Brain microvascular endothelial cell (primary cell): ENCODE results near the gene CLDN22.
A peak's percentile ranks its signal among the peaks of the same experiment; 100 is the strongest.

Source experiments
- DNase-seq: peaks from one replicate; pipeline ENCODE4 v3.0.0-alpha.2; 2020
- H3K27ac ChIP-seq: fragments of 250-450 bp; sonication (Bioruptor Pico); 2 replicates; pipeline ENCODE4 v1.5.1; 2020; ENCODE audit warnings: mild to moderate bottlenecking, moderate library complexity
- H3K27me3 ChIP-seq: fragments of 250-450 bp; sonication (Bioruptor Pico); replicated peaks from 2 replicates; pipeline ENCODE4 v1.5.1; 2020; ENCODE audit warnings: mild to moderate bottlenecking
- H3K36me3 ChIP-seq: fragments of 250-450 bp; sonication (Bioruptor Pico); replicated peaks from 2 replicates; pipeline ENCODE4 v1.5.1; 2020; ENCODE audit warnings: mild to moderate bottlenecking
- H3K4me3 ChIP-seq: 2 replicates; pipeline ENCODE4 v1.5.1; 2011; ENCODE audit warnings: low read depth, mild to moderate bottlenecking, control low read depth, low read length, moderate library complexity
- in situ Hi-C: cut with HindIII; loops from 2 replicates; pipeline ENCODE4 v1.10.0; 2017; ENCODE audit warnings: low sequenced_read_pairs, low pct_ligation_motif_present
- TF ChIP-seq, protein P1 (sequence below): IDR thresholded peaks from 2 replicates; pipeline ENCODE4 v1.5.1; 2011; ENCODE audit warnings: low read depth, mild to moderate bottlenecking, moderate library complexity, low read length, control low read depth, inconsistent platforms; ENCODE audit errors: missing control alignments

CLDN22 gene

GRCh38 chr4:183362036-183362435, 42.0 kb upstream of the CLDN22 start:
- H3K4me3 ChIP-seq = no peak overlapping the region
- H3K27ac ChIP-seq = no peak overlapping the region
- DNase-seq = no peak
- in situ Hi-C loops = no loop called here
- no peaks in the 10 kb centered on the region for H3K36me3 ChIP-seq
- TF ChIP-seq, protein P1, sequence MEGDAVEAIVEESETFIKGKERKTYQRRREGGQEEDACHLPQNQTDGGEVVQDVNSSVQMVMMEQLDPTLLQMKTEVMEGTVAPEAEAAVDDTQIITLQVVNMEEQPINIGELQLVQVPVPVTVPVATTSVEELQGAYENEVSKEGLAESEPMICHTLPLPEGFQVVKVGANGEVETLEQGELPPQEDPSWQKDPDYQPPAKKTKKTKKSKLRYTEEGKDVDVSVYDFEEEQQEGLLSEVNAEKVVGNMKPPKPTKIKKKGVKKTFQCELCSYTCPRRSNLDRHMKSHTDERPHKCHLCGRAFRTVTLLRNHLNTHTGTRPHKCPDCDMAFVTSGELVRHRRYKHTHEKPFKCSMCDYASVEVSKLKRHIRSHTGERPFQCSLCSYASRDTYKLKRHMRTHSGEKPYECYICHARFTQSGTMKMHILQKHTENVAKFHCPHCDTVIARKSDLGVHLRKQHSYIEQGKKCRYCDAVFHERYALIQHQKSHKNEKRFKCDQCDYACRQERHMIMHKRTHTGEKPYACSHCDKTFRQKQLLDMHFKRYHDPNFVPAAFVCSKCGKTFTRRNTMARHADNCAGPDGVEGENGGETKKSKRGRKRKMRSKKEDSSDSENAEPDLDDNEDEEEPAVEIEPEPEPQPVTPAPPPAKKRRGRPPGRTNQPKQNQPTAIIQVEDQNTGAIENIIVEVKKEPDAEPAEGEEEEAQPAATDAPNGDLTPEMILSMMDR = no peak
- H3K27me3 ChIP-seq = no peaks in the 10 kb centered on the region

GRCh38 chr4:183360161-183360919, 40.3 kb upstream of the CLDN22 start:
- peak; percentile 31 for DNase-seq
- H3K27ac ChIP-seq = no peak overlapping the region
- TF ChIP-seq, protein P1 = no peak
- H3K4me3 ChIP-seq = no peak overlapping the region
- in situ Hi-C loops = no loop called here
- no peaks in the 10 kb centered on the region for H3K36me3 ChIP-seq
- H3K27me3 ChIP-seq = no peaks in the 10 kb centered on the region

- TF ChIP-seq, protein P1 = no peak
- Histone ChIP-seq H3K27me3 (no peaks in the 10 kb centered on the region), H3K36me3 (no peaks in the 10 kb centered on the region), H3K4me3 (no peak overlapping the region), H3K27ac (no peak overlapping the region)
- in situ Hi-C loops = no loop called here
- no peak for DNase-seq
These were observed 38.2 kb upstream of the CLDN22 start for GRCh38 chr4:183358215-183358755.

DNA sequence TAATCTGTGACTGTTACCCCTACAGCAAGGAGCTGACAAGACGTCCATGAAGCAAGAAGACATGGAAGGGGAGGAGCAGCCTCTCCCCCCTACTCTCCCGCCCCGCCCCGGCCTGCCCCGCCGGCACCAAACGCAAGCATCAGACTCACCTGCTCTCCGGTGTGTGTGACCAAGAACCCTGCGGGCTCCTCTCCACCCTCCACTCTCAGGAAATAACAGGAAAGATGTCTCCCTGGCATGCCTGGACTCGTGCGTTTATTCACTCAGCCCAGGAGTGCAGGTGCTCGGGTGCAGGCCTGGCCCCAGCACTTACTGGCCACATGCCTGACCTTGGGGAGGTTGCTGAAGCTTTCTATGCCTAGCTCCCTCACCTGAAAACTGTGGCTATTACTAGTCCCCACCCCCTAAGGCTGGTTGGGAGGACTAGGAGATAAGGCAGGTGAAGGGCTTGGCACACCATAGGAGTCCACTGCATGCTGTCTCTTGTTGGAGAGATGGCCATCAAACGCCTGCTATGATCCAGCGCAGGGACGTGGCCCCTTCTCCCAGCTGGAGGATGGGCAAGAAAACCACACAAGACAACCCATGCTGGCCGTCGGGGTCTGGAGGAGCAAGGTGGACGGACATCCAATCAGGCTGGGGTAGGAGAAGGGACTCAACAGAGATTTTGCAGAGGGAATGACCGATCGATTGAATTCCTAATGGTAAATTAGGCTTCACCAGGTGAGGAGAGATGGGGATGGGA, 37.0 kb upstream of the CLDN22 start:
- no peak overlapping the region for H3K4me3 ChIP-seq
- in situ Hi-C loops = no loop called here
- H3K27ac ChIP-seq = no peak overlapping the region
- no peaks in the 10 kb centered on the region for H3K36me3 ChIP-seq
- no peaks in the 10 kb centered on the region for H3K27me3 ChIP-seq
- TF ChIP-seq, protein P1 = no peak
- no peak for DNase-seq

GRCh38 chr4:183356173-183356830, 36.2 kb upstream of the CLDN22 start:
- no peak for DNase-seq
- Histone ChIP-seq H3K36me3 (no peaks in the 10 kb centered on the region), H3K27me3 (no peaks in the 10 kb centered on the region), H3K4me3 (no peak overlapping the region), H3K27ac (no peak overlapping the region)
- in situ Hi-C loops = no loop called here
- TF ChIP-seq, protein P1 = no peak
